Daoy (cell line): ENCODE results near the gene USP15. TPM values are rescaled to one million over a fixed set of nuclear protein-coding genes. Genes with fewer than 3 reads are reported as not detected.
"Not testable (repeated sequence)": the region's sequence is repeated elsewhere in the genome, so short reads cannot be mapped to it uniquely, and the experiment has no call there.

ENCODE experiments used
- DNase-seq: peaks from one replicate; pipeline ENCODE4 v3.0.0-alpha.2; 2015; ENCODE audit warnings: low read depth
- total RNA-seq: library from RNA; depleted of rRNA; stranded (reverse); fragments of >200 nt; shearing (Covaris generic); gene quantifications from 2 replicates; pipeline ENCODE4 v1.2.3, GENCODE V29; 2014

USP15 gene
- total RNA-seq, 1 experiment from 2014 or later: 42.6 TPM

DNA sequence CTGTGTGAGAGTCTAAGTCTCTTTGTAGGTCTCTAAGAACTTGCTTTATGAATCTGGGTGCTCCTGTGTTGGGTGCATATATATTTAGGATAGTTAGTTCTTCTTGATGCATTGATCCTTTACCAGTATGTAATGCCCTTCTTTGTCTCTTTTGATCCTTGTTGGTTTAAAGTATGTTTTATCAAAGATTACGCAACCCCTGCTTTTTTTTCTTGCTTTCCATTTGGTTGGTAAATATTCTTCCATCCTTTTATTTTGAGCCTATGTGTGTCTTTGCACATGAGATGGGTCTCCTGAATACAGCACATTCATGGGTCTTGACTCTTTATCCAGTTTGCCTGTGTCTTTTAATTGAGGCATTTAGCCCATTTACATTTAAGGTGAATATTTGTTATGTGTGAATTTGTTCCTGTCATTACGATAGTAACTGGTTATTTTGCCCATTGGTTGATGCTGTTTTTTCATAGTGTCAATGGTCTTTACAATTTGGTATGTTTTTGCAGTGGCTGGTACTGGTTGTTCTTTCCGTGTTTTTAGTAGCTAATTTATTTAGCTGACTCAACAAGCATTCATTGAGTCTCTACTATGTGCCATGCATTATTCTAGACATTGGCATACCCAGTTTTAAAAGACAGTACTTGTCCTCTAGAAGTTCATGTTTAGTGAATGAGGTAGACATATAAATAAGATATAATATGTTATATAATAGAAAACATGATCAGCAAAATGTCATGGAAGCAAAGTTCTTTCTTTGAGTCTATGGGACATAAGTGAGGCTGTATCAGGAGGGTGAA, 108.4 kb downstream of the USP15 start:
- DNase-seq: not testable (repeated sequence)

GRCh38 chr12:62370189-62370588, 110.0 kb downstream of the USP15 start:
- no peak for DNase-seq

DNA sequence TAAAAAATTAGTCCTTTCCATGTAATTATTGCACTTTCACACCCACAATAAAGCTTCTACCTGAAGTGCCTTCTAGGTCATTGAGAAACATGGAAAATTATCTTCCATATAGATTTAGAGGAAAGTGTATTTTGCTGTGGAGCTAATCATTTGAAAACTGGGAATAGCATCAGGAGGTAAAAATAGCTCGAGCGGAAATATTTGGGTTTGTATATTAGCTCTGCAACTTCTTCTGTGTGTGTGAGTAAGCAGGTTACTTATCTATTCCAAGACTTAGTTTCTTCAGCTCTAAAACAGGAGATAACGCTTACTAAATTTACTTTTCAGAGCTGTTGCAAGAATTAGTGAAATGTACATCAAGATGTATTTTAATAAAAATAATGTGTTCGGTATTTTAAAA, 111.5 kb downstream of the USP15 start:
- DNase-seq: no peak

DNA sequence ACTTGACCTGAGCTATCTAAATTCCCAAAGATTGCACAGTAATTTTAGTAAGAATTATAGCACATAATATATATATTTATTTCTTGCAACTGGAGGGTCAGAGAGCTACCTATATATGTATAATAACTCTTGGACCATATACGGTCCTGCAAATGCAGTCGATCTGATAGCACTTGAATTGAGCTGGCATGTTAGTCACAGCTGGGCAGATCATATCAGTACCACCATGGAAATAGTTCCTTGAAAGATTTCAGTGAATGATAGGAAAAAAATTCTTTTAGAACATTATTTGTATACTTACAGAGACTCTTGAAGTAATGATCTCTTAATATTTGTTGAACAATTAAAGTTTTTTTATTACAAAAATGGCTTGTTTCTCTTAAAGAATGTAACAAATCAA, 111.9 kb downstream of the USP15 start:
- DNase-seq: no peak

DNA sequence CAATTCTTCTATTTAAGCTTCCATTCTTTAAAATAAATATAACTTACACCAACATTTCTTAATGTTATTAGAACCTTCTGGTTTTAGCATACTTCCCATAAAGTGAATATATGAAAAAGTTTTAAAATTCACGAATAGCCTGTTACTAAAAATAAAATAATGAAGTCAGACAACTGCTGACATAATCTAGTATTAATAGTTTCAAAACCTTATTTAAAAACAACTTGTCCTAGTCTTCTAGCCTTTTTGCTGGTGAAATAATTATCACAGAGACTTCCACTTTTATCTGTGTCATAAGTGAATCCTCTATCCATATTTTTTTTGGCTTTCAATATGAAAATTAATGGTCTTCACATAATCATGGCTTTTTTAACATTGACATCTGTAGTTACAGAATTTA, 112.6 kb downstream of the USP15 start:
- DNase-seq: no peak

DNA sequence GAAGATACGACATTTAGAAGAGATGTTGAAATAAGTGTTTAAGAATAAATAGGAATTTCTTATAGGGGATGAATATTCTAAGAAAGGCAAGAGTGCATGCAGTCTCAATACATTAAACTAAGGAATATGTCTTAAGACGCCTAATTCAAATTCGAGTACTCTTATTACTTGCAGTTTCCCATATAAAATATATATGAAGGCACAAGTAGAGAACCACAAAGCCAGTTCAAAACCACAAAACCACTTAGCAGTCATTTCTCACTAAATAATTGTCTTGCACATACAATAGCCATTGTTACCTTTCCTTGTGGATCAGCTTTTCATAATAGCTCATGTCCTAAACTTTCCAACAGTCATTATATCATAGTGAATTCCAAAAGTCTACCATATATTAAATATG, 115.4 kb downstream of the USP15 start:
- no peak for DNase-seq

- no peak for DNase-seq
Observed at GRCh38 chr12:62379026-62379722, 119.0 kb downstream of the USP15 start.

DNA sequence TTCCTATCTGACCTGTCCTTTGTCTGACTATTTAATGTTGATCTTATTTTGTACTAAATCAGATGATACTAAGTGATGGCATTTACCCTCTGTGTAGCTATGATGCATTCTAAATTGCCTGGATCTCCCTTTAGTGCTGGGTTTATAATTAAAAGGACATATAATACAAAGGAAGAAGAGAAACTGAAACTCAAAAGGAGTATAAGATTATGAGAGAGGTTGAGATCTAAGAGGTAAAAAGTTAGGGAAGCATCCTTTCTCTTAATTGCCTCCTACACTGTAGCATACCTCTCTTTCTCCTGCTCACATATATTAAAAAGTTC, 119.5 kb downstream of the USP15 start:
- no peak for DNase-seq

DNA sequence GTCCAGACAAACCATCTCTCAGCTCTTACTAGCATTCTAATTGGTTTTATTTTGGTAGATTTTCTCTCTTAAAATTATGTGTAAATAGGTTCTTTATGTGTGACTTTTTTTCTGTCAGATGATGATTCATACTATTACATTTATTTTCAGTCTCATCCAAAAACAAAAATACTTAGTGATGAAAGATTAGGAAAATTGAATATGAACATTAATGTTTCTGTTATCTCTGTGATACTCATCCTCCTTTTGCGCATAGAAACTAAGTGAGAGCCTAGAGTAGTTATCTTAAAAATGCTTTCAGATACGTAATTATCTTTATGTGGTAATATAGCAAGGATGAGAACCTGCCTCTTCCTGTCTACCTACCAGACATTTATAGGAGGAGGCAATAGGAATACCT, 122.3 kb downstream of the USP15 start:
- no peak for DNase-seq

DNA sequence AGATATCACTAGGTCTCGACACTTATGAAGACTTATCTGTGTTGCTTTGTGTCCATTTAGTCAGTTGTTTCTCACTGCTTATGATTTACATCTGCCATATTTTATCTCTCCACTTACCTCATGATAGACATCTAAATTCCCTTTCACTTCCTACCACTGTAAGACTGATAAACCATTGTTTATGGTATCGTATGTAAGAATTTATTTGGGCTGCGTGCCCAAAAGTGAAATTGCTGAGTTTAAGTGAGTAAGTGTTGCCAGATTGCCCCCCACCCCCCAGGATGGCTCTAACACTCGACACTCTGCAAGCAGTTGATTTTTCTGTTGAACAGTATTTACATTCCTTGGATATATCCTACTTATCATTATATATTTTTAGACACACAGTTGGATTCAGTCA, 136.5 kb downstream of the USP15 start:
- no peak for DNase-seq

DNA sequence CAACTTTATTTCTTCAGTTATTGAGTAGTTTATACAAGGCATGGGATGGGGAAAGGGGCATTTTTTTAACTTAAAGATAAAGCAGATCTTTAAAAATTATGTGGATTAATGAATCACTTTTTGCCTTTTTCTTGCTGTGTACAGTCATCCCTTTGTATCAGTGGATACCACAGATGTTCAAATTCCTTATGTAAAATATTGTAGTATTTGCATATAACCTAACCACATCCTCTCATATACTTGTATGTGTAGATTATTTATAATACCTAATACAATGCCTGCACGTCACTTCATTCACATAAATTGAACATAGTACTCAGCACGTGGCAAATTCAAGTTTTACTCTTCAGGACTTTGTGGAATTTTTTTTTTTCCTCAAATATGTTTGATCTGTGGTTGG, 139.9 kb downstream of the USP15 start:
- DNase-seq: no peak

DNA sequence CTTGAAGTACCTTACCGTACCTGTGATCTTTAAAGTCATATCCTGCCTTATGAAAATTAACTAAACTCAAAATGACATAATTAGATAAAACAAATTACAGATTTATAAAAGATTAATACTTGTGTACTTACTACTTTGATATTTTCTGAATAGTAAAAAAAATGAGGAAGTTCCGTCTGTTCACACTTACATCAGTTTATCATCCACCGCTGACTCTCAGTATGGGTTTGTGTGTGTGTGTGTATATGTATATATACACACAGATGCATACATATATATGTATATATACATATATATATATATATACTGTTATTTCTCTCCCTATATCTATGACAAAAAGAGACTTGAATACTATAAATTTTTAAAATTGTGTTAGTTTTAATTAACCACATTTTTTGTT, 141.4 kb downstream of the USP15 start:
- DNase-seq: no peak

GRCh38 chr12:62403031-62403430, 142.8 kb downstream of the USP15 start:
- DNase-seq: no peak

- DNase-seq: no peak
Observed at GRCh38 chr12:62407587-62407986, 147.4 kb downstream of the USP15 start.

DNA sequence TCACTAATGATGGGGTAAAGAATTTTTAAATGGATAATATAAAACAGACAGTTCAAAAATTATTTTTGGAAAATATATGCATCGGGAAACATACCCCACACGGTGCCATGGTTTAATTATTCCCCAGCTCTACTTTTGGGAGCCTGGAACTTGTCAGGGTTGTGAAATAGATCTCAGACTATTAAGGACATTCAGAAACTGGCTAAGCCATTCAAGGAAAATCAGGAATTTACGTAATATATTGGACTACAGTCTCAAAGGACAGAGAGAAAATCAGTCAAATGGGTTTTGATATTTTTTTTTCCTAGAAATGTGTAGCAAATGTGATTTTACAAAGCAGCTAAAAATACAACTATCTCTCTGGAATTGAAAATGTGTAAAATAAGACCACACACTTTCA, 148.9 kb downstream of the USP15 start:
- no peak for DNase-seq

- DNase-seq: no peak
Observed at GRCh38 chr12:62414180-62414579, 154.0 kb downstream of the USP15 start.

GRCh38 chr12:62426089-62426488, 165.9 kb downstream of the USP15 start:
- DNase-seq: peak; percentile 39

DNA sequence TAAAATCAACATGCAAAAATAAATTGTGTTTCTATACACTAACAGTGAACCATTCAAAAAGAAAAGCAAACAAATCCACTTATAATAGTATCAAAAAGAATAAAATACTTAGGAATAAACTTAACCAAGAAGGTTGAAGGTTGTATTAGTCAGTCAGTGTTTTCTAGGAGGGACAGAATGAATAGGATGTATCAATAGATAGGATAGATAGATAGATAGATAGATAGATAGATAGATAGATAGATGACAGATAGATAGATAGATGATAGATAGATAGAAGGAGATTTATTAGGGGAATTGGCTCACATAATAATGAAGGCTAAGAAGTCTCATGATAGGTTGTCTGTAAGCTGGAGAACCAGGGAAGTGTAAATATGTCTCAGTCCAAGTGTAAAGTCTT, 169.3 kb downstream of the USP15 start:
- no peak for DNase-seq

GRCh38 chr12:62434494-62435302, 174.5 kb downstream of the USP15 start:
- DNase-seq: peak; percentile 42

DNA sequence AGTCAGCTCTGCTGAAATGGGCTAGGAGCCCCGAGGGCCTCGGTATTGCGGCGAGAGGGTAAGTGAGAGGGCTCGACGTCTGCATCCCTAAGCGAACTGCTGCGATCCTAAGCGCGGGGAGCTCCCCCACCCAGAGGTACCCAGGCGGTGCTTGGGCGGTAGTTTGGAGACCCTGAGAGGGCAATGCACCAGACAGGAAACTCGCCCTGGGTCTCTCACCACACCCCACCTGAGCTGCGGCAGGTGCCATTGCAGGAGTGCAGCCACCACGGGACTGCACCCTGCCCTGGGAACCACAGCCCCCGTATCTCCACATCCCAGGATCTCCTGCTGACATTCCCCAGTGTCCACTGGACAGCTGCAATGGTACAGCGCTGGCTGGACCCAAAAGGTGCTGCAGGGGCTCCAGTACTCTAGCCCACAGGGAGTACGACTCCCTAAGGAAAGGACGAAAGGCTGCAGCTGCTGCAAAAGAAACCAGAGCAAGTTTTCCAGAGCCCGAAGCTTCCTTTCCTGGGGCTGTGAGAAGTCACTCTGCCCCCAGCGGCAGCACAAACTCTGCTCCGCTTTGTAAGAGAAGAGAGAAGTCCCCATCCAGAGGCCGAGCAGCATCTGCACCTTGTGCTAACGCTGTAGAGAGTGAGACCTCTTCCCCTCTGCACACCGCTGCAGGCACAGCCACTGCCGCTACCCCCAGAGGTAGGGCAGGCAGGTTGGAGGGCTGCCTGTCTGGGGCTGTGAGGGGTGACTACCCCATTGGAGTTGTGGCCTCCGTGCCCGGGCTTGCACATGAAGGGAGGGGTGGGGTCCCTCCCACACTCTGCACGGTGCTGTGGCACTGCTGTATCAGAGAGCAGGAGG, 175.3 kb downstream of the USP15 start:
- peak; percentile 64 for DNase-seq

DNA sequence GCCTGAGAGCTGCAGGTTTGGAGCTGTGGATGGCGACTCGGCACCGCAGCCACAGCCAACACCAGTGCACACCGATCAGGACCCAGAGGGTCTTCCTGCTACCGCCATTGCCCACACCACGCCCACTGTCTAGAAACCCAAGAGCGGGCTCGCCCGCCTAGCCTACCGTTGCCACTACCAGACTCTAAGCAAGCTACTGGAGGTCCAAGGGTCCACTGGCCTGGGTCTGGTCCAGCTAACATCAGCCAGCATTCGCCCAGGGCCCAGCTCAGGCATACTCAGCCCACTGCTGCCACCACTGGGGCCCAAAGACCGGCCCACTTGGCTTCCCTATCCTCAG, 175.9 kb downstream of the USP15 start:
- DNase-seq: peak; percentile 4
